WTC11 (cell line): Measurements from ENCODE around the gene ZNF77.

Source experiments
- CREB1 ChIP-seq: sonication (generic); formaldehyde crosslinking; IDR thresholded peaks from 2 replicates; pipeline ENCODE4 v1.8.0; 2023; ENCODE audit warnings: mild to moderate bottlenecking, missing genetic modification reagents
- JUN ChIP-seq: sonication (generic); formaldehyde crosslinking; IDR thresholded peaks from 2 replicates; pipeline ENCODE4 v1.8.0; 2023; ENCODE audit warnings: mild to moderate bottlenecking, missing genetic modification reagents

DNA sequence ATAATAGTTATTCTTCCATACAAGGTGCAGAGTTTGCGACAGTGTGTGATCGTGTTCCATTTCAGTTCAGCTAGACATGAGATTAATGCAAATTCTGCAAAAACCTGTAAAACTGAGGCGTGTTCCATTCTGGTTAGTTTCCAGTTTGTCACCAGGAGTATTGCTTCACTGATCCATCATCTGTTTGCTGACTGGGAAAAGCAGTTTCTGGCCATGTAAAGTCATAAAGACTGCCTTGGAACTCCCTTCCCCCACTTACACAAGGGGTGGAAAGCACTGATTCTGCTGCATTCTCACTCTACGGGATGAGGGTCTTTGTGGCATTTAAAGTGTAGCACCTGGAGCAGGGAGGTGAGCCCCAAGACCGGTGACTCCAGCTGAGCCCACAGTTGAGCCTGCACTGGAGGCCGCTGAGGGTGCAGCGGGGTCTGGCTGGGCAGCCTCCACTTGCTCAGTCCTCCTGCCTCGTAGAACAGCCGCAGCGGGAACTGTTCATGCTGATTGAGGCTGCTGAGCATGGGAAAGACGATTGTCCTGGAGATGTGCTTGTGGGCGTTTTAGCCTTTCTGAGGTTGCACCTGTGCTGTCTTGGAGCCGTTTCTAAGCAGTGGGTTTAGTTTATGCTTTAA lies 42.1 kb downstream of the ZNF77 start:
- TF ChIP-seq JUN, result no peak
- TF ChIP-seq CREB1 (CRISPR knock-in tag), result no peak
